Mesothelial cell of epicardium (in vitro differentiated cells): ENCODE results near the gene MRPL24. TPM values are rescaled to one million over a fixed set of nuclear protein-coding genes. Genes with fewer than 3 reads are reported as not detected.

Source experiments
- DNase-seq, 2 experiments: peaks; one replicate each; pipeline ENCODE4 v3.0.0; 2021; ENCODE audit warnings: low spot score in 2 of 2; ENCODE audit not compliant: unreplicated experiment in 2 of 2
- H3K27ac Mint-ChIP-seq: 2 replicates; pipeline ENCODE4 v1.8.0; 2021; ENCODE audit warnings: mixed read lengths
- H3K27me3 Mint-ChIP-seq: 2 replicates; pipeline ENCODE4 v1.8.0; 2021; ENCODE audit warnings: low read depth, mixed read lengths
- H3K36me3 Mint-ChIP-seq: 2 replicates; pipeline ENCODE4 v1.8.0; 2021; ENCODE audit warnings: mixed read lengths
- H3K4me1 Mint-ChIP-seq: 2 replicates; pipeline ENCODE4 v1.8.0; 2021; ENCODE audit warnings: mixed read lengths
- H3K4me3 Mint-ChIP-seq: 2 replicates; pipeline ENCODE4 v1.8.0; 2021; ENCODE audit warnings: mild to moderate bottlenecking, moderate library complexity, mixed read lengths
- H3K9me3 Mint-ChIP-seq: 2 replicates; pipeline ENCODE4 v1.8.0; 2021; ENCODE audit warnings: mixed read lengths
- total RNA-seq: library from RNA; stranded (reverse); gene quantifications from 3 replicates; pipeline ENCODE4 v1.2.1, GENCODE V29; 2021
- TF ChIP-seq, protein P1 (sequence below): fragments of 200-600 bp; sonication (generic); IDR thresholded peaks from one replicate; pipeline ENCODE4 v1.5.0; 2021; ENCODE audit warnings: antibody characterized with exemption; ENCODE audit not compliant: unreplicated experiment

MRPL24 gene
- total RNA-seq, 1 donor from 2014 or later, result 35.5 TPM

DNA sequence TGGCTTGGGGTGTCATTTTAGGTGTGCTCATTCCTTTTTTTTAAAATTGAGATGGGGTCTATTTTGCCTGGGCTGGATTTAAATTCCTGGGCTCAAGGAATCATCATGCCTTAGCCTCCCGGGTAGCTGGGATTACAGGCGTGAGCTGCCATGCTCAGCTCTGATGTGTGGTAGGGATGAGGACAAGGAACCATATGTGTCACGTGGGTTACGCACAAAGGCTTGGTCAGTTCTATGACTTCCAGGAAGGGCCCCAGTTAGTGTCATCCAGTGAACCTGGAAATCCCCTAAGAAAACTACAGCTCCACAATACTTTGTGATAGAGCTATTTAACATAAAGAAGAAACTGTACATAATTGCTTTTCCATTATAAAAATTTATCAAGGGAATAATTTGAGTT lies 19.4 kb downstream of the MRPL24 start:
- DNase-seq, result no peak
- no peak overlapping the region for H3K4me3 Mint-ChIP-seq
- TF ChIP-seq, protein P1, sequence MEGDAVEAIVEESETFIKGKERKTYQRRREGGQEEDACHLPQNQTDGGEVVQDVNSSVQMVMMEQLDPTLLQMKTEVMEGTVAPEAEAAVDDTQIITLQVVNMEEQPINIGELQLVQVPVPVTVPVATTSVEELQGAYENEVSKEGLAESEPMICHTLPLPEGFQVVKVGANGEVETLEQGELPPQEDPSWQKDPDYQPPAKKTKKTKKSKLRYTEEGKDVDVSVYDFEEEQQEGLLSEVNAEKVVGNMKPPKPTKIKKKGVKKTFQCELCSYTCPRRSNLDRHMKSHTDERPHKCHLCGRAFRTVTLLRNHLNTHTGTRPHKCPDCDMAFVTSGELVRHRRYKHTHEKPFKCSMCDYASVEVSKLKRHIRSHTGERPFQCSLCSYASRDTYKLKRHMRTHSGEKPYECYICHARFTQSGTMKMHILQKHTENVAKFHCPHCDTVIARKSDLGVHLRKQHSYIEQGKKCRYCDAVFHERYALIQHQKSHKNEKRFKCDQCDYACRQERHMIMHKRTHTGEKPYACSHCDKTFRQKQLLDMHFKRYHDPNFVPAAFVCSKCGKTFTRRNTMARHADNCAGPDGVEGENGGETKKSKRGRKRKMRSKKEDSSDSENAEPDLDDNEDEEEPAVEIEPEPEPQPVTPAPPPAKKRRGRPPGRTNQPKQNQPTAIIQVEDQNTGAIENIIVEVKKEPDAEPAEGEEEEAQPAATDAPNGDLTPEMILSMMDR, result no peak
- peaks cover 7% of the 10 kb centered on the region for H3K4me1 Mint-ChIP-seq
- peaks cover 28% of the 10 kb centered on the region for H3K36me3 Mint-ChIP-seq
- H3K27me3 Mint-ChIP-seq, result no peaks in the 10 kb centered on the region
- H3K9me3 Mint-ChIP-seq, result no peaks in the 10 kb centered on the region
- H3K27ac Mint-ChIP-seq, result peak overlapping the region; percentile 64

DNA sequence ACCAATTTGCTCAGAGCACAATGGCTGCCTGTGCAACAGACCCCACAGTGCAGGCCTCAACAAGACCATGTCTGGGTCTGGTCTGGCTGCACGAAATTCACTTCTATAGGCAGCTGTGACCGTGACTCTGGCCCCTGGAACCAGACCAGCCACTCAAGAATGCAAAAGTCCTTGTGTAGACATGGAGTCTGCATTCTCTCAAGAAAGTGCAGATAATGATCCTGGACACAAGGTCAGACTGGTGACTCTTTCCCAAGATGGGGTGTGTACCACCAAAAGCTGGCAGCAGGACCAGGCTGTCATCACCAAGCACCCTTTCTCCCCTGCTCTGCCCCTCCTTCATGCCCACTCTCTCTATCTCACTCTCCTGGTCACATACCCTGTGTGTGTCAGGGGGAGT lies 19.8 kb downstream of the MRPL24 start:
- Mint-ChIP-seq H3K27me3 (no peaks in the 10 kb centered on the region), H3K4me3 (no peak overlapping the region), H3K9me3 (no peaks in the 10 kb centered on the region), H3K27ac (peak overlapping the region; percentile 64), H3K36me3 (peaks cover 28% of the 10 kb centered on the region), H3K4me1 (peaks cover 7% of the 10 kb centered on the region)
- TF ChIP-seq, protein P1, result no peak
- no peak for DNase-seq

DNA sequence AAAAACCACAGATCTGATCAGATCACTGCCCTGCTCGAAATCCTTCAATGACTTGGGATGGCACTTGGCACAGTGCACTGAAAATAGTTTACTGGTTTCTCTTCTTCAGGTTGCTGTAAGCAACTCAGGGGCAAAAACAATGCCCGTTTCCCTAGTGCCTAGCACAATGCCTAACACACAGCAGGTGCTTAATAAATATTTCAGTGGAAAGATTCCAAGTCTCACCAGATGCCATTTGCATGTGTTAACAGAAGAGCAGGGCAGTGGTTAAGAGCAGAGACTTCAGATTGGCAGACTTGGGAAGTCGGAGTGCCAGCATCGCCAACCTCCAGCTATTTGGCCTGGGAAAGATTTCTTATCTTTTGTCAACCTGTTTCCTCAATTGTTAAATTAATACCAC lies 23.5 kb downstream of the MRPL24 start:
- H3K4me3 Mint-ChIP-seq, result no peak overlapping the region
- H3K9me3 Mint-ChIP-seq, result no peaks in the 10 kb centered on the region
- H3K36me3 Mint-ChIP-seq, result peaks cover 22% of the 10 kb centered on the region
- H3K27ac Mint-ChIP-seq, result no peak overlapping the region
- no peaks in the 10 kb centered on the region for H3K27me3 Mint-ChIP-seq
- TF ChIP-seq, protein P1, result no peak
- no peak for DNase-seq
- H3K4me1 Mint-ChIP-seq, result peaks cover 18% of the 10 kb centered on the region

DNA sequence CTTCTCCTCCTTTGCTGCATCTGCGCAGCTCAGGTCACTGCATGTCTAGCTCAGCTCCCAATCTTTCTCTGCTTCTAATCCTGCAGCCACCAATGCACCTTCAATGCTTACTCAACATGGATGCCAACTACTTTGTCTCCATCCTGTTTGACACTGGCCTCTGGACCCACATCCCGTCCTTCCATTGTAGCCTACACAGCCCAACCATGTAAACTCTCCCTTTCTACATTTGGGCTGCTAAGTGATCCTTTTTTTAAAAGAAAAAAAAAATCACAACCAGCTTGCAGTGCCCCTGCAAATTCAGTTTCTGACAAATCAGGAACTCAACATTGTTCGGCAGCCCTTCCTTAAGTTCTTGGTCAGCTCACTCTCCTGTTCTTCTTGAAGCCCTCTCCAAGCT lies 26.1 kb downstream of the MRPL24 start:
- H3K9me3 Mint-ChIP-seq, result no peaks in the 10 kb centered on the region
- H3K4me3 Mint-ChIP-seq, result no peak overlapping the region
- DNase-seq, result no peak
- TF ChIP-seq, protein P1, result no peak
- no peaks in the 10 kb centered on the region for H3K27me3 Mint-ChIP-seq
- H3K36me3 Mint-ChIP-seq, result peaks cover 15% of the 10 kb centered on the region
- H3K27ac Mint-ChIP-seq, result peak overlapping the region; percentile 41
- H3K4me1 Mint-ChIP-seq, result peaks cover 41% of the 10 kb centered on the region

DNA sequence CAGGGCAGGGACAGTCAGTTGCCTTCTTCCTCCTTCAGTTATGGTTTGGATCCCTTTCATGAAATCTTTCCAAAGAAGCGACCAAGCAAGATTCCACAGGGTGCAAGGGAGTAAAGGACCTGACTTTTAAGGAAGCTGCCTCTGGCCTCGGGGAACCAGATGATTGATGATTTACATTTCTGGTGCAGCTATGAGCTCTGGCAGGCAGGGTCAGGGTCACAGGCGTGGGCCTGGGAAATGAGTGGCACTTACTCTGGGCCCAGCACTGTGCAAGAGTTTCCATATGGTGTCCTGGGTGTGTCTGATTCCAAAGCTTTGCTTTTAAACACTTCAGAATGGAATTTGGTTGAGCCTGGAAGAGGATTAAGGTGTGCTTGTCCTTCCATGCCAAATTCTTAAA lies 28.3 kb downstream of the MRPL24 start:
- H3K27me3 Mint-ChIP-seq, result no peaks in the 10 kb centered on the region
- no peaks in the 10 kb centered on the region for H3K9me3 Mint-ChIP-seq
- DNase-seq, result no peak
- H3K36me3 Mint-ChIP-seq, result peaks cover 15% of the 10 kb centered on the region
- peaks cover 63% of the 10 kb centered on the region for H3K4me1 Mint-ChIP-seq
- peak overlapping the region; percentile 96 for H3K27ac Mint-ChIP-seq
- H3K4me3 Mint-ChIP-seq, result no peak overlapping the region
- TF ChIP-seq, protein P1, result no peak
